ENCODE data around the gene ZBBX. TPM values are rescaled to one million over a fixed set of nuclear protein-coding genes. Genes with fewer than 3 reads are reported as not detected.

ZBBX gene
- total RNA-seq, 2 donors from 2014 or later, result not detected

- DNase-seq (ENCODE audit: low spot score), result no peak
- intact Hi-C loops (cut with DNase I), result no loop called here
Measured at GRCh38 chr3:167198949-167199600, 181.0 kb downstream of the ZBBX start.

Other genes with a start within 250 kb of the ZBBX start
- under 1 TPM in 1 of 2 donors, not detected in 1; 0.81 TPM for gene SERPINI2, start 93.7 kb upstream of the ZBBX start, total RNA-seq